Activated B cell treated with CpG ODN at 0.5 μM for 24 hours (primary cell): ENCODE data around the gene LCTL. TPM values are rescaled to one million over a fixed set of nuclear protein-coding genes. Genes with fewer than 3 reads are reported as not detected.

ENCODE experiments used
- ATAC-seq: fragments of 200-7000 bp; cut with Tn5 transposase; one replicate; pipeline ENCODE4 v1.10.0; 2021; ENCODE audit warnings: low read depth, mild to moderate bottlenecking, moderate library complexity
- CTCF ChIA-PET: fragments of 350-600 bp; sonication (Branson Sonifier 250); formaldehyde crosslinking; loops from one replicate; lab custom pipeline; 2021; ENCODE audit warnings: antibody characterized with exemption; lab: Charles Lee
- POLR2A ChIA-PET: fragments of 350-600 bp; sonication (Branson Sonifier 250); formaldehyde crosslinking; loops from one replicate; lab custom pipeline; 2021; ENCODE audit warnings: antibody characterized with exemption; lab: Charles Lee
- DNase-seq: peaks from one replicate; pipeline ENCODE4 v3.0.0; 2022
- H3K27ac Mint-ChIP-seq: one replicate; pipeline ENCODE4 v1.8.0; 2020; ENCODE audit warnings: mixed read lengths
- H3K27me3 Mint-ChIP-seq: one replicate; pipeline ENCODE4 v1.8.0; 2021; ENCODE audit warnings: mixed read lengths
- H3K36me3 Mint-ChIP-seq: one replicate; pipeline ENCODE4 v1.8.0; 2021; ENCODE audit warnings: low read depth, mixed read lengths
- H3K4me1 Mint-ChIP-seq: one replicate; pipeline ENCODE4 v1.8.0; 2021; ENCODE audit warnings: mixed read lengths
- H3K4me3 Mint-ChIP-seq: one replicate; pipeline ENCODE4 v1.8.0; 2020; ENCODE audit warnings: mild to moderate bottlenecking, mixed read lengths
- H3K9me3 Mint-ChIP-seq: one replicate; pipeline ENCODE4 v1.8.0; 2020; ENCODE audit warnings: mixed read lengths
- intact Hi-C: fragments of 100-400 bp; cut with micrococcal nuclease; formaldehyde crosslinking; loops from one replicate; pipeline ENCODE4 v1.15.1; 2024
- total RNA-seq: library from RNA; stranded (reverse); gene quantifications from 2 replicates; pipeline ENCODE4 v1.2.3, GENCODE V29; 2022
- TF ChIP-seq, protein P1 (sequence below): fragments of 200-600 bp; IDR thresholded peaks from one replicate; pipeline ENCODE4 v1.8.0; 2022; ENCODE audit warnings: antibody characterized with exemption, mild to moderate bottlenecking

LCTL gene
- total RNA-seq, 1 donor from 2014 or later = not detected

DNA sequence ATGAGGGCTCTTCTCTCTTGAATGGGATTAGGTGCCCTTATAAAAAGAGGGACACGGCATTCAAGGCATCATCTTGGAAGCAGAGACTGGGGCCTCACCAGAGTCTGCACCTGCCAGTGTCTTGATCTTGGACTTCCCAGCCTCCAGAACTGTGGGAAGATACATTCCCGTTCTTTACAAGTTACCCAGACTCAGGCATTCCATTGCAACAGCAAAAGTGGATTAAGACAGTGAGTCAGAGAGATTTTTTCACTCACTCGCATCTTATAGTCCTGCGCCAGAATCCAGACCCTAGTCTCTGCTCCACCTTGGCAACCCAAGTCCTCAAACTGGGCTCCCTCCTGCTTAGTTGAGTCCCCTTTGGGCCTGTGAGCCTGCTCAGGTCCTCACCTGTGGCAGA lies 2.7 kb downstream of the LCTL start:
- Mint-ChIP-seq H3K4me1 (peaks cover 5% of the 10 kb centered on the region), H3K4me3 (no peak overlapping the region), H3K36me3 (no peaks in the 10 kb centered on the region), H3K27ac (no peak overlapping the region), H3K9me3 (no peaks in the 10 kb centered on the region), H3K27me3 (no peaks in the 10 kb centered on the region)
- ChIA-PET POLR2A (no interaction called here), CTCF (no interaction called here)
- DNase-seq (no peak), ATAC-seq (no peak)
- TF ChIP-seq, protein P1, sequence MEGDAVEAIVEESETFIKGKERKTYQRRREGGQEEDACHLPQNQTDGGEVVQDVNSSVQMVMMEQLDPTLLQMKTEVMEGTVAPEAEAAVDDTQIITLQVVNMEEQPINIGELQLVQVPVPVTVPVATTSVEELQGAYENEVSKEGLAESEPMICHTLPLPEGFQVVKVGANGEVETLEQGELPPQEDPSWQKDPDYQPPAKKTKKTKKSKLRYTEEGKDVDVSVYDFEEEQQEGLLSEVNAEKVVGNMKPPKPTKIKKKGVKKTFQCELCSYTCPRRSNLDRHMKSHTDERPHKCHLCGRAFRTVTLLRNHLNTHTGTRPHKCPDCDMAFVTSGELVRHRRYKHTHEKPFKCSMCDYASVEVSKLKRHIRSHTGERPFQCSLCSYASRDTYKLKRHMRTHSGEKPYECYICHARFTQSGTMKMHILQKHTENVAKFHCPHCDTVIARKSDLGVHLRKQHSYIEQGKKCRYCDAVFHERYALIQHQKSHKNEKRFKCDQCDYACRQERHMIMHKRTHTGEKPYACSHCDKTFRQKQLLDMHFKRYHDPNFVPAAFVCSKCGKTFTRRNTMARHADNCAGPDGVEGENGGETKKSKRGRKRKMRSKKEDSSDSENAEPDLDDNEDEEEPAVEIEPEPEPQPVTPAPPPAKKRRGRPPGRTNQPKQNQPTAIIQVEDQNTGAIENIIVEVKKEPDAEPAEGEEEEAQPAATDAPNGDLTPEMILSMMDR = no peak
- intact Hi-C loops = no loop called here

DNA sequence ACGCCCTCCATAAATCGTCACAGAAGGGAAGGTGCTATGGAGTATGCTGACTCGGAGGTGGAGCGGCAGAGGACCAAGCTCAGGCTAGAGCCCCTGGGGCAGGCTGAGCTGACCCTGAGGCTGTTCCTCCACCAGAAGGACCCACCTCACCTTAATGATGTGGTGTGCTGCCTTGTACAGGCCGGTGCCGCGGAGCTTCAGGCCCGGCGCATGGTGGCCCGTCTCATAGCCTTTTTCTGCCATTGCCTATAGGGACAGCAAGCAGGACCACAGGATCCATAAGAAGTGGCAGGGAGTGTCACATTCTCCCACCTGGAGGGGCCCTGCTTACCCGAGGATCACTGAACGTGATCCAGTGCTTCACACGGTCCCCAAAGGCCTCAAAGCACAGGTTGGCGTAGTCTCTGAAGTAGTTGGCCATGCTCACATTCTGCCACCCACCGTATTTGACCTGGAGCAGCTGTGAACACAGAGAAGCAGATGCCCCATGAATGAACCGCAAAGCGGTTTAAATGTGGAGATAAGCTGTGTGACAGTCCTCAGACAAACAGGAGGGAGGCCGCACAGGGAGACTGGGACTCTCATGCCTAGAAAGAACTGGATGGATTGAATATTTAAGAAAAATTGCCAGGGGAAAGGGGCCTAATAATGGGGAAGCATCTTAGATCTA lies 4.8 kb downstream of the LCTL start:
- intact Hi-C loops = no loop called here
- ATAC-seq (no peak), DNase-seq (no peak)
- CTCF ChIA-PET = no interaction called here
- no peak overlapping the region for H3K27ac Mint-ChIP-seq
- no peaks in the 10 kb centered on the region for H3K9me3 Mint-ChIP-seq
- POLR2A ChIA-PET = no interaction called here
- no peak overlapping the region for H3K4me3 Mint-ChIP-seq
- H3K4me1 Mint-ChIP-seq = no peaks in the 10 kb centered on the region
- no peaks in the 10 kb centered on the region for H3K27me3 Mint-ChIP-seq
- no peaks in the 10 kb centered on the region for H3K36me3 Mint-ChIP-seq
- TF ChIP-seq, protein P1 = no peak

DNA sequence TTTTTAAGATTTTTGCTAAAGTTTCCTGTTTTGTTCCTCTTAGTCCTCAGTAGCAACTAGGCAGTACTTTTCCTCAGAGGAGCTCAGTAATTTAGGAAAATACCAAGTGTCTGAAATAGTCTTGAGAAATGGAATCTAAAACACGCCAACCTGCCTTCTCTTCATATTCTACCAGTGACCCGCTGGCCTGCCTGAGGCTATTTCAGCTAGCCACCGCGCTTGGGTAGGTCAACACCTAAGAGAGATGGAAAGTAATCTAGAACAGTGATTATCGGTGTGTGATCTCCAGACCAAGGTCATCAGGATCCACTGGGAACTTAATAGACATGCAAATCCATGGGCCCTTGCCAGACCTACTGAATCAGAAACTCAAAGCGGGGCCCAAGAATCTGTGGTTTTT lies 7.5 kb downstream of the LCTL start:
- CTCF ChIA-PET = no interaction called here
- no peak for DNase-seq
- Mint-ChIP-seq H3K4me3 (no peak overlapping the region), H3K4me1 (no peaks in the 10 kb centered on the region), H3K27ac (no peak overlapping the region), H3K27me3 (no peaks in the 10 kb centered on the region), H3K9me3 (peaks cover 5% of the 10 kb centered on the region), H3K36me3 (no peaks in the 10 kb centered on the region)
- intact Hi-C loops = no loop called here
- POLR2A ChIA-PET = no interaction called here
- TF ChIP-seq, protein P1 = no peak
- ATAC-seq = no peak

DNA sequence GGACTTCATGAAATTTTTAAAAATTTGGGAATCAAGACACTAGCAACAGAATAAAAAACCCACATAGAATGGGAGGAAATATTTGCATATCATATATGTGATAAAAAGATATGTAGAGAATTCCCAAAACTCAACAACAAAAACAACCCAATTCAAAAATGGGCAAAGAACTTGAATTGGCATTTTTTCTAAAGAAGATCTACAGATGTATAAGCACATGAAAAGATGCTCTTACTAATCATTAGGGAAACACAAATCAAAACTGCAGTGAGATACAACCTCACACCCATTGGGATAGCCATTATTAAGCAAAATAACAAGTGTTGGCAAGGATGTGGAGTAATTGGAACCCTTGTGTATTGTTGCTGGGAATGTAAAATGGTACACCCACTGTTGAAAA lies 10.1 kb downstream of the LCTL start:
- intact Hi-C loops = no loop called here

DNA sequence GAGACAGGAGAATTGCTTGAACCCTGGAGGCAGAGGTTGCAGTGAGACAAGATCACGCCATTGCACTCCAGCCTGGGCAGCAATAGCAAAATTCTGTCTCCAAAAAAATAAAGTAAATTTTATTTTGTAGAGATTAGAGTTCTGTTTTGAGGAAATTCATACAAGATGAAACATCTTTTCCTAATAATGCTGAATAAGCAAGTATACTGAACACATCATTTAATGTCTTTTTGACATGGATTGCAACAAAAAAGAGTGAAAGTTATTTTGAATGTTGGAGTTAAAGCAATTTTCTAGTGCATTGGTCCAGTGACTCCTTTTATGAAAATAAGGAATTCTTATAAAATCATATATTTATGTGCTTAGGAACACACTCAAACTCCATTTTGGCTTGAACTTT lies 20.5 kb downstream of the LCTL start:
- H3K27me3 Mint-ChIP-seq = no peaks in the 10 kb centered on the region
- CTCF ChIA-PET = no interaction called here
- TF ChIP-seq, protein P1 = no peak
- ATAC-seq = no peak
- peaks cover 26% of the 10 kb centered on the region for H3K36me3 Mint-ChIP-seq
- H3K9me3 Mint-ChIP-seq = no peaks in the 10 kb centered on the region
- no peak overlapping the region for H3K27ac Mint-ChIP-seq
- intact Hi-C loops = no loop called here
- DNase-seq = no peak
- no peak overlapping the region for H3K4me3 Mint-ChIP-seq
- no peaks in the 10 kb centered on the region for H3K4me1 Mint-ChIP-seq
- POLR2A ChIA-PET = no interaction called here

More for the DNA sequence above, 10.1 kb downstream of the LCTL start:
- CTCF ChIA-PET = no interaction called here
- ATAC-seq = no peak
- DNase-seq = no peak
- Mint-ChIP-seq H3K4me1 (no peaks in the 10 kb centered on the region), H3K27me3 (no peaks in the 10 kb centered on the region), H3K36me3 (peaks cover 5% of the 10 kb centered on the region), H3K4me3 (no peak overlapping the region), H3K9me3 (peaks cover 5% of the 10 kb centered on the region), H3K27ac (no peak overlapping the region)
- TF ChIP-seq, protein P1 = no peak
- POLR2A ChIA-PET = no interaction called here
